ENCODE data around the gene CLHC1.

DNA sequence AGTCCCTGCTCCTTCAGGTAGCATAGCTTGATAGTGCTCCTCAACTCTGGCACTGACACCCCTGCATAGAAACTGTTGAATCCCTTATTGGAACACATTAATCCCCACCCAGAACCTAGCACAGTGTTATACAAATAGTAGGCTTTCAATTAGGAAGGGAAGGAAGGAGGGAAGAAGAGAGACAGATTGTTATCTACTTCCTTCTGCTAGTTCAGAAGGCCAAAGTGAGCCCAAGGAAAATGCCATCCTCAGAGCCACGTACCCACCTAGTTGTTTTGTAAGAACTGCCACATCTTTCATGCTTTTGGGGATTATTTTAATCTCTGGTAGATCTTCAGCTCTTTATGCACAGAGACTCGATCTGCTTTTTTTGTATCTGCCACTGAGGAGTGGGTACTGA is 75.1 kb downstream of the CLHC1 start:
- TF ChIP-seq, protein P1, sequence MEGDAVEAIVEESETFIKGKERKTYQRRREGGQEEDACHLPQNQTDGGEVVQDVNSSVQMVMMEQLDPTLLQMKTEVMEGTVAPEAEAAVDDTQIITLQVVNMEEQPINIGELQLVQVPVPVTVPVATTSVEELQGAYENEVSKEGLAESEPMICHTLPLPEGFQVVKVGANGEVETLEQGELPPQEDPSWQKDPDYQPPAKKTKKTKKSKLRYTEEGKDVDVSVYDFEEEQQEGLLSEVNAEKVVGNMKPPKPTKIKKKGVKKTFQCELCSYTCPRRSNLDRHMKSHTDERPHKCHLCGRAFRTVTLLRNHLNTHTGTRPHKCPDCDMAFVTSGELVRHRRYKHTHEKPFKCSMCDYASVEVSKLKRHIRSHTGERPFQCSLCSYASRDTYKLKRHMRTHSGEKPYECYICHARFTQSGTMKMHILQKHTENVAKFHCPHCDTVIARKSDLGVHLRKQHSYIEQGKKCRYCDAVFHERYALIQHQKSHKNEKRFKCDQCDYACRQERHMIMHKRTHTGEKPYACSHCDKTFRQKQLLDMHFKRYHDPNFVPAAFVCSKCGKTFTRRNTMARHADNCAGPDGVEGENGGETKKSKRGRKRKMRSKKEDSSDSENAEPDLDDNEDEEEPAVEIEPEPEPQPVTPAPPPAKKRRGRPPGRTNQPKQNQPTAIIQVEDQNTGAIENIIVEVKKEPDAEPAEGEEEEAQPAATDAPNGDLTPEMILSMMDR (IDR thresholded peaks at IDR 0.05), result no peak
- TF ChIP-seq POLR2AphosphoS5 (IDR thresholded peaks at IDR 0.05) (no peak), POLR2A (IDR thresholded peaks at IDR 0.05) (no peak), EP300 (IDR thresholded peaks at IDR 0.05) (no peak)

All from suprapubic skin (tissue), 4 donors.